Measurements from ENCODE around the gene MYT1.

GRCh38 chr20:64224351-64225170 is 60.3 kb downstream of the MYT1 start:
- TF ChIP-seq FOXA2 (IDR thresholded peaks at IDR 0.05): no peak
- TF ChIP-seq RAD21 (IDR thresholded peaks at IDR 0.05): no peak
- no peak for TF ChIP-seq CTCF (IDR thresholded peaks at IDR 0.05; ENCODE audit: low read depth, low read length, missing input control)
- TF ChIP-seq, protein P1, sequence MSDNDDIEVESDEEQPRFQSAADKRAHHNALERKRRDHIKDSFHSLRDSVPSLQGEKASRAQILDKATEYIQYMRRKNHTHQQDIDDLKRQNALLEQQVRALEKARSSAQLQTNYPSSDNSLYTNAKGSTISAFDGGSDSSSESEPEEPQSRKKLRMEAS (IDR thresholded peaks at IDR 0.05): no peak
- TF ChIP-seq JUND (IDR thresholded peaks at IDR 0.05): no peak
- no peak for TF ChIP-seq GABPA (IDR thresholded peaks at IDR 0.05 in 1 of 2, conservative IDR thresholded peaks at IDR 0.05 in 1 of 2)
